GM23338 (cell line): Measurements from ENCODE around the gene KLK6. TPM values are rescaled to one million over a fixed set of nuclear protein-coding genes. Genes with fewer than 3 reads are reported as not detected.

Experiments used
- ATAC-seq: fragments of 200-7000 bp; cut with Tn5 transposase; 3 replicates; pipeline ENCODE4 v1.9.1; 2020
- DNase-seq: peaks from one replicate; pipeline ENCODE4 v3.0.0-alpha.2; 2015; ENCODE audit warnings: low spot score
- H2AFZ ChIP-seq: fragments of 200-600 bp; sonication (generic); 2 replicates; pipeline ENCODE4 v1.8.0; 2016; ENCODE audit warnings: antibody characterized with exemption, mild to moderate bottlenecking, moderate library complexity
- H3F3A ChIP-seq: fragments of 200-600 bp; sonication (generic); replicated peaks from 2 replicates; pipeline ENCODE4 v1.8.0; 2017; ENCODE audit warnings: antibody characterized with exemption, mixed run types, low read depth
- H3K27ac ChIP-seq: fragments of 200-600 bp; sonication (generic); 2 replicates; pipeline ENCODE4 v1.6.1; 2016; ENCODE audit warnings: low read depth
- H3K27me3 ChIP-seq: fragments of 200-600 bp; sonication (generic); 2 replicates; pipeline ENCODE4 v1.8.0; 2016; ENCODE audit warnings: mild to moderate bottlenecking, mixed run types, moderate library complexity; ENCODE audit not compliant: insufficient read depth
- H3K36me3 ChIP-seq: fragments of 200-600 bp; sonication (generic); 2 replicates; pipeline ENCODE4 v1.8.0; 2016; ENCODE audit warnings: mild to moderate bottlenecking; ENCODE audit not compliant: insufficient read depth
- H3K4me1 ChIP-seq: fragments of 200-600 bp; sonication (generic); 2 replicates; pipeline ENCODE4 v1.8.0; 2016; ENCODE audit warnings: mild to moderate bottlenecking, moderate library complexity; ENCODE audit not compliant: insufficient read depth
- H3K4me2 ChIP-seq: fragments of 200-600 bp; sonication (generic); 2 replicates; pipeline ENCODE4 v1.7.1; 2017; ENCODE audit warnings: mixed run types
- H3K4me3 ChIP-seq: fragments of 200-600 bp; sonication (generic); 2 replicates; pipeline ENCODE4 v1.6.1; 2016; ENCODE audit warnings: mixed run types
- H3K79me2 ChIP-seq: fragments of 200-600 bp; sonication (generic); replicated peaks from 2 replicates; pipeline ENCODE4 v1.8.0; 2017; ENCODE audit warnings: mild to moderate bottlenecking; ENCODE audit not compliant: insufficient read depth
- H3K9me2 ChIP-seq: fragments of 200-600 bp; sonication (generic); 2 replicates; pipeline ENCODE4 v1.8.0; 2017; ENCODE audit not compliant: insufficient read depth
- H4K20me1 ChIP-seq: fragments of 200-600 bp; sonication (generic); replicated peaks from 2 replicates; pipeline ENCODE4 v1.8.0; 2017; ENCODE audit warnings: mild to moderate bottlenecking; ENCODE audit not compliant: insufficient read depth
- H3K27ac Mint-ChIP-seq: 2 replicates; pipeline ENCODE4 v1.8.0; 2020; ENCODE audit warnings: inconsistent platforms, mild to moderate bottlenecking, moderate library complexity, mixed read lengths
- H3K27me3 Mint-ChIP-seq: 3 replicates; pipeline ENCODE4 v1.8.0; 2022; ENCODE audit warnings: low read depth, mild to moderate bottlenecking, moderate library complexity, mixed read lengths, inconsistent platforms; ENCODE audit not compliant: insufficient read depth, poor library complexity
- H3K36me3 Mint-ChIP-seq: 3 replicates; pipeline ENCODE4 v1.8.0; 2021; ENCODE audit warnings: low read depth, mild to moderate bottlenecking, inconsistent platforms, moderate library complexity, mixed read lengths
- H3K4me1 Mint-ChIP-seq: 3 replicates; pipeline ENCODE4 v1.8.0; 2020; ENCODE audit warnings: mild to moderate bottlenecking, inconsistent platforms, mixed read lengths
- H3K4me3 Mint-ChIP-seq: 3 replicates; pipeline ENCODE4 v1.8.0; 2021; ENCODE audit warnings: moderate library complexity, mild to moderate bottlenecking, inconsistent platforms, mixed read lengths
- H3K9me3 Mint-ChIP-seq: 3 replicates; pipeline ENCODE4 v1.8.0; 2020; ENCODE audit warnings: moderate library complexity, mild to moderate bottlenecking, inconsistent platforms, mixed read lengths
- CREB1 ChIP-seq: fragments of 250-450 bp; sonication (Bioruptor Pico); IDR thresholded peaks from 2 replicates; pipeline ENCODE4 v1.5.0; 2020; ENCODE audit warnings: low read depth, mild to moderate bottlenecking, moderate library complexity
- CTCF ChIP-seq, 2 experiments: fragments of 200-600 bp in 1 of 2; sonication (generic) in 1 of 2; conservative IDR thresholded peaks; 2 replicates each; pipeline versions ENCODE4 v1.5.1 to v1.6.1; 2016 to 2017; ENCODE audit warnings: antibody characterized with exemption in 2 of 2, low read depth in 2 of 2, mild to moderate bottlenecking in 2 of 2, moderate library complexity in 1 of 2
- ETS1 ChIP-seq: IDR thresholded peaks from 2 replicates; pipeline ENCODE4 v1.6.1; 2016; ENCODE audit warnings: antibody characterized with exemption
- EZH2 ChIP-seq: fragments of 200-600 bp; sonication (generic); IDR thresholded peaks from one replicate; pipeline ENCODE4 v1.8.0; 2017; ENCODE audit warnings: antibody characterized with exemption, mild to moderate bottlenecking, low read depth; ENCODE audit not compliant: unreplicated experiment
- EZH2phosphoT487 ChIP-seq: fragments of 200-600 bp; sonication (generic); IDR thresholded peaks from one replicate; pipeline ENCODE4 v1.8.1; 2018; ENCODE audit warnings: antibody characterized with exemption; ENCODE audit not compliant: unreplicated experiment
- JUNB ChIP-seq: IDR thresholded peaks from one replicate; pipeline ENCODE4 v1.6.1; 2016; ENCODE audit warnings: antibody characterized with exemption; ENCODE audit not compliant: unreplicated experiment
- NANOG ChIP-seq: IDR thresholded peaks from 2 replicates; pipeline ENCODE4 v1.6.1; 2016; ENCODE audit warnings: antibody characterized with exemption, borderline replicate concordance
- POLR2AphosphoS5 ChIP-seq: IDR thresholded peaks from 2 replicates; pipeline ENCODE4 v1.6.1; 2016; ENCODE audit warnings: antibody characterized with exemption, low read depth
- REST ChIP-seq: IDR thresholded peaks from one replicate; pipeline ENCODE4 v1.6.1; 2018; ENCODE audit warnings: antibody characterized with exemption; ENCODE audit not compliant: unreplicated experiment
- STAT1 ChIP-seq: IDR thresholded peaks from one replicate; pipeline ENCODE4 v1.6.1; 2016; ENCODE audit warnings: antibody characterized with exemption; ENCODE audit not compliant: unreplicated experiment
- ZNF114 ChIP-seq: fragments of 250-450 bp; sonication (Bioruptor Pico); IDR thresholded peaks from 2 replicates; pipeline ENCODE4 v1.5.0; 2020; ENCODE audit warnings: mild to moderate bottlenecking, moderate library complexity
- ZNF331 ChIP-seq: fragments of 250-450 bp; sonication (Bioruptor Pico); IDR thresholded peaks from 2 replicates; pipeline ENCODE4 v1.5.0; 2020; ENCODE audit warnings: low read depth, mild to moderate bottlenecking, moderate library complexity
- ZNF462 ChIP-seq: fragments of 250-450 bp; sonication (Bioruptor Pico); IDR thresholded peaks from 2 replicates; pipeline ENCODE4 v1.5.0; 2020; ENCODE audit warnings: mild to moderate bottlenecking, moderate library complexity
- polyA plus RNA-seq: library from polyadenylated mRNA; unstranded; fragments of >200 nt; fragmentation: Nextera tagmentation; extraction: Ambion mirVana; gene quantifications from 2 replicates; pipeline ENCODE4 v1.2.1, GENCODE V29; 2016
- total RNA-seq: library from RNA; depleted of rRNA; stranded (reverse); fragments of >200 nt; shearing (Covaris generic); gene quantifications from 2 replicates; pipeline ENCODE4 v1.2.3, GENCODE V29; 2014

KLK6 gene
- total and polyA plus RNA-seq, 2 experiments from 2014 or later: 0.47 to 0.56 TPM

DNA sequence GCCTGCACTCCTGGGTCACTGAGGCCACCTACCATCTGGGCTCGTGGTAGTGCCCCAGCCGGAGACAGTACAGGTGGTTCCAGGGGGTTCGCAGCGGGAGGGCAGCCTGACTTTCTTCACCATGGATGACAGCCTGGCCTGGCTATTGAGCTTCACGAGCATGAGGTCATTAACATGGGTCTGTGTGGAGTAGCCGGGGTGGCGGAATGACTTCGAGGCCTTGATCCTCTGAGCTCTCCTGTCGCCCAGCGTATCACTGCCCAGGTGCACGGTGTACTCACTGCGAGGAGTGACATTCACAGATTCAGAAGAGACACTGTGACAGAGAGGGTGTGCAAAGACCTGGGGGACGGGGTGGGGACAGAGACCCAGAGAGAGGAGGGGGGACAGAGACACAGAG lies 10.8 kb upstream of the KLK6 start:
- H3K36me3 ChIP-seq: no peaks in the 10 kb centered on the region
- H3K27ac ChIP-seq: no peak overlapping the region
- Mint-ChIP-seq H3K4me1 (peaks cover 30% of the 10 kb centered on the region), H3K27me3 (peaks cover 3% of the 10 kb centered on the region), H3K9me3 (peaks cover 2% of the 10 kb centered on the region; the same call in 2 of the 3 replicates), H3K36me3 (no peaks in the 10 kb centered on the region; the same call in 2 of the 3 replicates), H3K27ac (no peak overlapping the region), H3K4me3 (no peak overlapping the region)
- DNase-seq (peak; percentile 26), ATAC-seq (no peak)
- H3K9me2 ChIP-seq: no peaks in the 10 kb centered on the region
- H3K4me3 ChIP-seq: no peak overlapping the region
- H3K4me2 ChIP-seq: no peak overlapping the region
- peaks cover 18% of the 10 kb centered on the region for H3K27me3 ChIP-seq
- H3K79me2 ChIP-seq: no peaks in the 10 kb centered on the region
- no peaks in the 10 kb centered on the region for H4K20me1 ChIP-seq
- TF ChIP-seq ZNF331 (CRISPR knock-in tag): no peak
- TF ChIP-seq EZH2phosphoT487: no peak
- TF ChIP-seq JUNB: no peak
- TF ChIP-seq NANOG: no peak
- TF ChIP-seq REST: no peak
- no peak for TF ChIP-seq ETS1
- TF ChIP-seq EZH2: no peak
- no peak for TF ChIP-seq CREB1 (CRISPR knock-in tag)
- no peak for TF ChIP-seq POLR2AphosphoS5
- TF ChIP-seq STAT1: no peak
- no peak for TF ChIP-seq ZNF462 (CRISPR knock-in tag)
- no peak for TF ChIP-seq ZNF114 (CRISPR knock-in tag)
- TF ChIP-seq CTCF (conservative IDR thresholded peaks at IDR 0.05; ENCODE audit: low read depth in 2 of 2): no peak
- no peaks in the 10 kb centered on the region for H3F3A ChIP-seq
- no peak overlapping the region for H2AFZ ChIP-seq
- peaks cover 16% of the 10 kb centered on the region for H3K4me1 ChIP-seq
